NCI-H510A (cell line): ENCODE measurements around the gene ZNF408.

Experiments
- DNase-seq: peaks from one replicate; lab custom pipeline; 2025; lab: John Stamatoyannopoulos, UW

The ZNF408 gene

DNA sequence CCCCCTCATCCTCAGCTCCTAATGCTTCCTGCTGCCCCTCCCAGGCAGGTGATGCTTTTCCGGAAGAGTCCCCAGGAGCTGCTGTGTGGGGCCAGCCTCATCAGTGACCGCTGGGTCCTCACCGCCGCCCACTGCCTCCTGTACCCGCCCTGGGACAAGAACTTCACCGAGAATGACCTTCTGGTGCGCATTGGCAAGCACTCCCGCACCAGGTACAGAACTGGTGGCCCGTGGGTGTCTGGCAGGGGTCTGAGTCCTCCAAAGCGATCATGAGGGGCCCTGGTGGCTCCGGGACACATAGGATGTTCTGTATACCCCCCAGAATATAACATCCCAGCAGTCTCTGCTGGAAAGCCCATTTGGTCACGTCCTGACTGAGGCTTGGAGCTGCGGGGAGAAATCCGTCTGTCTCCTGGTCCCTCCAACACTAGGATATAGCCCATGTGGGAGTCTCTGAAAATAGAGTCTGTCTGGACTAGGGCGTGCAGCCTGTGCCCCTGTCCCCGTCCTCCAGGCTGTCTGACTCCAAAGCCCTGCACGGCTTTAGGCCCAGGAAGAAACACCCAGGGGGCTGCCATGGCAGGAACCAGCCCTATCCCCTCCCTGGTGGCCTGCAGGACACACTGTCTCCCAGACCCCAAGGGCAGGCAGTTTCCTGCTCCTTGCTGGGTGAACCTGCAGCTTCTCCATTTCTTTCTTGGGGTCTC lies 27.3 kb downstream of the ZNF408 start:
- no peak for DNase-seq

DNA sequence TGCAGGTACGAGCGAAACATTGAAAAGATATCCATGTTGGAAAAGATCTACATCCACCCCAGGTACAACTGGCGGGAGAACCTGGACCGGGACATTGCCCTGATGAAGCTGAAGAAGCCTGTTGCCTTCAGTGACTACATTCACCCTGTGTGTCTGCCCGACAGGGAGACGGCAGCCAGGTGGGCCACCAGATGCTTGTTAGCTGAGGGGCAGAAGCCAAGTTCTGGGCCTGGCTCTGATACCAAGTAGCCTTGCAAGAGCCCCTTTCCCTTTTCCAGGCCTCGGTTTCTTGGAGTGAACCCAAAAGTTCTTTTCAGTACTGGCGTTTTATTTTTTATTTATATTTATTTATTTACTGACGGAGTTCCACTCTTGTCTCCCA lies 27.8 kb downstream of the ZNF408 start:
- DNase-seq = no peak

DNA sequence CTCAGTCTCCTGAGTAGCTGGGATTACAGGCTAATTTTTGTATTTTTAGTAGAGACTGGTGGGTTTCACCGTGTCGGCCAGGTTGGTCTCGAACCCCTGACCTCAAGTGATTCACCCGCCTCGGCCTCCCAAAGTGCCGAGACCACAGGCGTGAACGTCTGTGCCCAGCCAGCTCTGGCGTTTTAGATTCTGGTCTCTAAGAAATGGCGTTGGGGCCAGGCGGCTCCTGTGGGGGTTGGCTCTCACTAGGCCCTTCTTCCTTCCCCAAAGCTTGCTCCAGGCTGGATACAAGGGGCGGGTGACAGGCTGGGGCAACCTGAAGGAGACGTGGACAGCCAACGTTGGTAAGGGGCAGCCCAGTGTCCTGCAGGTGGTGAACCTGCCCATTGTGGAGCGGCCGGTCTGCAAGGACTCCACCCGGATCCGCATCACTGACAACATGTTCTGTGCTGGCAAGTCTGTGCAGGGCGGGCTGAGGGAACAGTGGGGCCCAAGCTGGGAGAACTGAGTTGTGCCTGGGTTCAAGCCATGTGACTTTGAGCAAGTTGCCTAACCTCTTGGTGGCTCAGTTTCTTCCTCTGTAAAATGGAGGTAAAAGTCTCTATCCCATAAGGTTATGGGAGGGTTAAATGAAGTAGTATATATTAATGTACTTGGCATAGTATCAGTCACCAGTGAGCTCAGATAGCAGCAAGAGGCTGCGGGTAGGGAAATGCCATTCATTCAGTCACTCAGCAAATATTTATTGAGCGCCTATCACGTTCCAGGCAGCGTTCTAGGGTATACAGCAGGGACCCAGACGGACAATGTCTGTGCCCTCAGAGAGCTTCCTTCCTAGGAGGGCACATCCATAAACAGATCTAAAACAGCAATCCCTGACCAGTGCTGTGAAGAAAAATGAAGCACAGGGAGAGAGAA lies 28.5 kb downstream of the ZNF408 start:
- DNase-seq = no peak

DNA sequence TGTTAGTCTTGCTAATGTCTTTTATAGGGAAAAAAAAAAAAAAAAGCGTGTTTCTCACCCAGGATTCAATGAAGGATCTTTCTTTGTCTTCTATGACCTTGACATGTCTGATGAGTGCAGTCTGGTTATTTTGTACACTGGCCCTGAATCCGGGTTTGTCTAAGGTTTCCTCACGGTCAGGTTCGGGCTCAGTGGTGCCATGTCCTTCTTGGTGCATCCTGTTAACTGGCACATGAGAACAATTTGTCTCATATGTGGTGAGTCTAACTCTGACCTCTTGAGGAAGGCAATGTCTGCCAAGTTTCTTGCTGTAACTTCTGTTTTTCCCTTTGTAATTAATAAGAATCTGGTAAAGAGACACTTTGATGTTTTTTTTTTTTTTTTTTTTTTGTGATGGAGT lies 30.7 kb downstream of the ZNF408 start:
- DNase-seq = no peak

DNA sequence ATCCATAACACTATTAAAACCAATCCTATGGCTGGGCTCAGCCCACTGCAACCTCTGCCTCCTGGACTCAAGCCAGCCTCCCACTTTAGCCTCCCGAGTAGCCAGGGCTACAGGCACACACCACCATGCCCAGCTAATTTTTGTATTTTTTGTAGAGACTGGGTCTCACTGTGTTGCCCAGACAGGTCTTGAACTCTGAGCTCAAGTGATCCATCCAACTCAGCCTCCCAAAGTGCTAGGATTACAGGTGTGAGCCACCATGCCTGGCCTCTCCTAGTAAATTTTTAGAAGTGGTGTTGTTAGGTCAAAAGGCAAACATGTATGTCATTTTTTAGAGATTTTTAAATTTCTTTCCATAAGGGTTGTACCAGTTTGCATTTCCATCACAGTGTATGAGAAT lies 32.4 kb downstream of the ZNF408 start:
- DNase-seq = no peak

DNA sequence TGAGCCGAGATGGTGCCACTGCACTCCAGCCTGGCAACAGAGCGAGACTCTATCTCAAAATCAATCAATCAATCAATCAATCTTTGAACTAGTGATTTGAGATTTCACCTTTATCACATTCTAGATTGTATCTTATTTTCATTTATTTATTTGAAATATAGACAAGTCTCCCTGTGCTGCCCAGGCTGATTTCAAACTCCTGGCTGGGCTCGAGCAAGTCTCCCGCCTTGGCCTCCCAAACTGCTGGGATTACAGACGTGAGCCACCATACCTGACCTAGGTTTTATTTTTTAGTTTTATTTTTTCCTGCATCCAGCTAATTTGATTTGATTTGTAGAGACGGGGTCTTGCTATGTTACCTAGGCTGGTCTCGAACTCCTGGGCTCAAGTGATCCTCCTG lies 35.3 kb downstream of the ZNF408 start:
- DNase-seq = no peak

DNA sequence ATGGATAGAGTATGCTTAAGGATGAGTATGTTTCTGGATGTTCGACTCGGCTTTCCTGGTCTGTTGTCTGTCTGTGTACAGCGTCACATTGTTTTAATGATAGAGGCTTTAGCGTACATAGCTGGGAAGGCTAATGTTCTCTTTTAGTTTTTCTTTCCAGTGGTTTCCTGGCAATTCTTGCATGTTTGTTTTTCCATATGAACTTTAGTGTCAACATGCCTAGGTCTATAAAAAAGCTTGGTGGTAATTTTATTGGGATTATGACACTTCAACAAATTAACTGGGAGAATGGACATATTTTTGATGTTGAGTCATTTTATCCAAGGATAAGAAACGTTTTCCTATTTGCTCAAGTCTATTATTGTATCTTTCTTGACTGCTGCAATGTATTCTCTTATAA lies 35.8 kb downstream of the ZNF408 start:
- DNase-seq = no peak

DNA sequence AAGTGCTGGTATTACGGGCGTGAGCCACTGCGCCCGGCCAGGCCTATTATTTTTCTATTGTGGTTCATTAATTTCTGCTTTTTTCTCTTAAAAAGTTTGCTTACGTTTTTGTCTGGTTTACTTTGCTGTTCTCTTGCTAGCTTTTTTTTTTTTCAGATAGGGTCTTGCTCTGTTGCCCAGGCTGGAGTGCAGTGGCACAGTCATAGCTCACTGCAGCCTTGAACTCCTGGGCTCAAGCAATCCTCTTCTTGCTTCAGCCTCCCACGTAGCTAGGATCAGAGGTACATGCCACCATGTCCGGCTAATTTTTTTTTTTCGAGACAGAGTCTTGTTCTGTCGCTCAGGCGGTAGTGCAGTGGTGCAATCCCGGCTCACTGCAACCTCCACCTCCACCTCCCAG lies 36.9 kb downstream of the ZNF408 start:
- no peak for DNase-seq

DNA sequence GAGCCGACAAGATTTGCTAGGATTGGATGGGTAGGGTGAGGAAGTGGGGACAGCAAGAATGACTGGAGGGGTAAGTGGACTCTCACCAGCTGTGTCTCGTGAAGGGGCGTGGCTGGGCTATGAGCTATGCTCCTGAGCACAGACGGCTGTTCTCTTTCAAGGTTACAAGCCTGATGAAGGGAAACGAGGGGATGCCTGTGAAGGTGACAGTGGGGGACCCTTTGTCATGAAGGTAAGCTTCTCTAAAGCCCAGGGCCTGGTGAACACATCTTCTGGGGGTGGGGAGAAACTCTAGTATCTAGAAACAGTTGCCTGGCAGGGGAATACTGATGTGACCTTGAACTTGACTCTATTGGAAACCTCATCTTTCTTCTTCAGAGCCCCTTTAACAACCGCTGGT lies 38.1 kb downstream of the ZNF408 start:
- no peak for DNase-seq

DNA sequence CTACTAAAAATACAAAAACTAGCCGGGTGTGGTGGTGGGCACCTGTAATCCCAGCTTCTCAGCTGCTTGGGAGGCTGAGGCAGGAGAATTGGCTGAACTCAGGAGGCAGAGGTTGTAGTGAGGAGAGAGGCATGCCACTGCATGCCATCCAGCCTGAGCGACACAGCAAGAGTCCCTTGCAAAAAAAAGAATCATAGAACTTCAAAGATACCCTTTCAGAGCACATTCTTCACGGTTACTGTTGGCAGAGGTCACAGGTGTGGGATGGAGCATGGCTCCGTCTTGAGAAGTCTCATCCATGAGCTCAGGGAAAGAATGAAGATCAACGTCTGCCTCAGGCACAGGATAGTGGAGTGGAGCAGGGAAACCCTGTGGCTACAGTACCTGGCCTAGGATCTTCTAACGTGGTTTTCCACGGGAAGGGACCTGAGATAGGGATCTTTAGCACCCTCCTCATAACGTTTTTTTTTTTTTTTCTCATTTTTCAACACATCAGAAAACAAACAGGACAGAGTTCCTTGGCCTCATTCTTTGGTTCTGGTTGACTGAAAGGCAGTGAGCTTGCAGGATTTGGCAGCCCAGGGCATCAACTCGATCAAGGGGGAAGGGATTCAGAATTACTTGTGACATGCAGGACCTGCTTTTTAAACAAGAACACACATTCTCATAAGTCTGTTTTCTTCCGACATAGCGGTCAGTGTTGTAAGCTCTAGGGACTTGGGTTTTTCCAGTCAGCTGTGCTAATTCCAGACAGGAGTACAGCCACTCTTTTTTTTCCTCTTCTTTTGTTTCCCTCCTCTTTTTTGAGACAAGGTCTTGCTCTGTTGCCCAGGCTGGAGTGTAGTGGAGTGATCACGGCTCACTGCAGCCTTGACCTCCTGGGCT lies 41.0 kb downstream of the ZNF408 start:
- no peak for DNase-seq

DNA sequence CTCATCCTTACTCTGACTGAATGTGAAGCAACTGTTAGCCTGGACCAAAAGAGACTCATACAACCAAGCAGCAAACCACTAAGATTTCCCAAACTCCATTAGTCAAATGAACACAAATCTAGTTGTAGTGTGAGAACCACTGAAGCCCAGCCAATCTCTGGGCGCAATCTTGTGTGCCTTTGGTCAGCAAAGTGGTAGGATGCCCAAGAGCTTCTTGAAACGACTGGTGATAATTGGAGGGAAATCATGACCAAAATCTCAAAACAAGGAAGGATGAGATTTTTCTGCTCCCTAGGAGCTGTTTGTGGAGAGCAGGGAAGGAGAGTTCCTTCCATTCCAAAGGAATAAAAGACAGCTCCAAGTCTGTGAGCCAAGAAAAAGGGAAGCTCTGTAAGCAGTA lies 42.2 kb downstream of the ZNF408 start:
- DNase-seq = no peak

DNA sequence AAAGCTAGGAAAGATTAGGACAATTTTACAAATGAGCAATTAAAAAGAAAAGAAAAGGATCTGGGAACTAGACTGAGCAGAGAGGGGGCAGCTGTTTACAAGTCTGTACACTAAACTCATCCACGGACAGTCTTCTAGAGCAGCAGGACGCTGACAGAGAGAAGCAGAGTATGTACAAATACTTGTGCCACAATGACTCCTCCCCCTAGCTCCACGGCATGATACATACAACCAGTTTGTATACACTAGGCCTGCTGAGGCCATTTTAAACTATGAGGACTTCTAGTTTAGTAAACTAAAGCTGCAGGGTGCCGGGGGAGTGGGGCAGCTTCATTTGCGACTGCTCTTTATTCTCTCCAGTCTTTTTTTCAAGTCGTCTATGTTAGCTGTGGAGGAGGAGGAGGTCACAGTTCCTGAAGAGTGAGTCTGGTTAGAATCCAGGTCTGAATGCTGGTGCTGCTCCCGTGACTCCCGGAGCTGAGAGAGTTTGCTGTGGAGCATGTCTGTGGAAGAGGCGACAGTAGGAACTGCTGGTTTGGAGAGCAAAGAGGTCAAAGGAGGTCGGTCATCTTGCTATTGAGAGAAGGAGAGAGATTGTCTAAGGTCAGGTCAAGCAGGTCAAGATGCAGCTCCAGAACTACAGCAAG lies 43.0 kb downstream of the ZNF408 start:
- no peak for DNase-seq

DNA sequence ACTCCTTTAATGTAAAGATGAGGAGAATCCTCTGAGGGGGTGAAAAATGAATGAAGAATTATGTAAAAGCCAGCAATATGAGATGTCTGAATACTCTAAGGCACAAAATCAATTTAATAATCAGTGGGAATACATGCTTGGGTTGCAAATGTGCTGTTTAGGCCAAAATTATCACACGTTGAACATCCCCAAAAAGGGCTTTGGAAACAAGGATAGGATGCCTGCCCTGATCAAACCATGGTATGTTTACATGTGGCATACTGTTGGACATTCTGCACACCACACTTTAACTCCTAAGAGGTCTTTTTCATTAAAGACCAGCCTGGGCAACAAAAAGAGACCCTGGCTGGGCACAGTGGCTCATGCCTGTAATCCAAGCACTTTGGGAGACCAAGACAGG lies 44.5 kb downstream of the ZNF408 start:
- no peak for DNase-seq

DNA sequence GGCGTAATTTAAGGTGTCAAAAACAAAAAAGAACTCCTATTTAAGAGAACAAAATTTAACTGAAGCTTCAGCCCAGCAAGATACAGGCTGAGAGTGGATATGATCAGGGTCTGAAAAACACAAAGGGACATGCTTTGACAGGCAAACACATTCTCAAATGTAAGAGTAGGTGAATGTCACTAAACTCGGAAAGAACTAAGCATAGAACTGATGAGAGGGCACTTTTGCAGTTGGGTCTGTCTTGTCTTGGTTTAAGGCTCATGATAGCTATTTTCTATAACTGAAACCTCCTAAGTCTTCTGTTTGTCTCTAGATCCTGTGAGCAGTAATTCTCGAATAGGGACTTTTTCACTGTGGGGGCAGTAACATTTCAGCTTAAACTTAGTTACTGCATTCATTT lies 45.2 kb downstream of the ZNF408 start:
- DNase-seq = no peak

DNA sequence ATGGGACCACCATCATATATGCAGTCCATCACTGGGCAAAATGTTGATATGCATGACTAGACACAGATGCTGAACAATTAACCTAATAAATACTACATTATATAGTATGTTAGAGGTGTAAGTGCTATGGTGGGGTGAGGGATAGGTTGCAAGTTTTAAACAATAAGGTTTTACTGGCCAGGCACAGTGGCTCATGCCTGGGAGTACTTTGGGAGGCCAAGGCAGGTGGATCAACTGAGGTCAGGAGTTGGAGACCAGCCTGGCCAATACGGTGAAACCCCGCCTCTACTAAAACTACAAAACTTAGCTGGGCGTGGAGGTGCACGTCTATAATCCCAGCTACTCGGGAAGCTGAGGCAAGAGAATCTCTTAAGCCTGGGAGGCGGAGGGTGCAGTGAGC lies 46.3 kb downstream of the ZNF408 start:
- DNase-seq = no peak
